Right atrium auricular region (tissue), 2 donors: Measurements from ENCODE around the gene PHACTR2. TPM values are rescaled to one million over a fixed set of nuclear protein-coding genes. Genes with fewer than 3 reads are reported as not detected.
"Not testable (repeated sequence)": the region's sequence is repeated elsewhere in the genome, so short reads cannot be mapped to it uniquely, and the experiment has no call there.

ENCODE experiments used
- DNase-seq: peaks from one replicate; pipeline ENCODE4 v3.0.0-alpha.2; 2019; ENCODE audit warnings: low spot score
- H3K27ac ChIP-seq, 2 donors: fragments of 200-600 bp; sonication (generic); 1 replicate in 1 of 2; 2 replicates in 1 of 2; pipeline ENCODE4 v1.5.1; 2016 to 2019
- H3K27me3 ChIP-seq, 2 donors: fragments of 200-600 bp; sonication (generic); one replicate each; pipeline versions ENCODE4 v1.5.1 to v1.6.0; 2017 to 2019
- H3K36me3 ChIP-seq: fragments of 200-600 bp; sonication (generic); one replicate; pipeline ENCODE4 v1.5.1; 2016
- H3K4me1 ChIP-seq, 2 donors: fragments of 200-600 bp; sonication (generic); one replicate each; pipeline versions ENCODE4 v1.5.1 to v1.6.0; 2017 to 2019
- H3K4me3 ChIP-seq, 2 donors: fragments of 200-600 bp; sonication (generic); 1 replicate in 1 of 2; 2 replicates in 1 of 2; pipeline ENCODE4 v1.5.1; 2017 to 2019; ENCODE audit warnings: mild to moderate bottlenecking in 1 of 2, moderate library complexity in 1 of 2
- H3K9me3 ChIP-seq, 2 donors: fragments of 200-600 bp; sonication (generic); one replicate each; pipeline ENCODE4 v1.5.1; 2019
- total RNA-seq, 2 donors: library from RNA; depleted of rRNA; stranded (reverse); fragments of >200 nt; gene quantifications; one replicate each; pipeline ENCODE4 v1.1.0, GENCODE V29; 2016
- TF ChIP-seq, protein P1 (sequence below), 2 donors: fragments of 200-600 bp; sonication (generic); IDR thresholded peaks; one replicate each; pipeline ENCODE4 v1.5.1; 2019; ENCODE audit warnings: antibody characterized with exemption in 2 of 2

The PHACTR2 gene
- total RNA-seq, 2 donors from 2014 or later: 47.6 to 54.4 TPM

DNA sequence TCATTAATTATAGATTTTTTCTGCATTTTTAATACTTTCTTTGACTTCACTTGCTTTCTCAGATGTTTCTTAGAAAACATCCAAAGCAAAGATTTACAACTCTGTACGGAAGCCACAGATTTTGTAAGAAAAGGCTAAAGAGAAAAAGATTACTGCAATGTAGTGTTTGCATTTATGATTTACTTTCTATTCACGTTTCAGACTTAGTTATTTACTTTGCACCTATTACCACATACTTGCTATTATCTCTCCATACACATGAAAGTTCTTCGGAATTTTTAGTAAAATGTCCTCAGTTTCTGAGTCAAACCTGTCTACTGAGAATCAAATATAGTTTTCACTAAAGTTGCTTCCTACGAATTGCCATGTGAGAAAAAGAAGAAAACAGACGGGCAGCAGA is 22.2 kb upstream of the PHACTR2 start:
- H3K4me1 ChIP-seq: peaks cover 0 to 5% of the 10 kb centered on the region in 2 donors
- no peak for DNase-seq
- no peak overlapping the region for H3K27ac ChIP-seq
- H3K27me3 ChIP-seq: no peaks in the 10 kb centered on the region
- H3K4me3 ChIP-seq: no peak overlapping the region
- H3K36me3 ChIP-seq: no peaks in the 10 kb centered on the region
- peaks cover 0 to 8% of the 10 kb centered on the region in 2 donors for H3K9me3 ChIP-seq
- TF ChIP-seq, protein P1, sequence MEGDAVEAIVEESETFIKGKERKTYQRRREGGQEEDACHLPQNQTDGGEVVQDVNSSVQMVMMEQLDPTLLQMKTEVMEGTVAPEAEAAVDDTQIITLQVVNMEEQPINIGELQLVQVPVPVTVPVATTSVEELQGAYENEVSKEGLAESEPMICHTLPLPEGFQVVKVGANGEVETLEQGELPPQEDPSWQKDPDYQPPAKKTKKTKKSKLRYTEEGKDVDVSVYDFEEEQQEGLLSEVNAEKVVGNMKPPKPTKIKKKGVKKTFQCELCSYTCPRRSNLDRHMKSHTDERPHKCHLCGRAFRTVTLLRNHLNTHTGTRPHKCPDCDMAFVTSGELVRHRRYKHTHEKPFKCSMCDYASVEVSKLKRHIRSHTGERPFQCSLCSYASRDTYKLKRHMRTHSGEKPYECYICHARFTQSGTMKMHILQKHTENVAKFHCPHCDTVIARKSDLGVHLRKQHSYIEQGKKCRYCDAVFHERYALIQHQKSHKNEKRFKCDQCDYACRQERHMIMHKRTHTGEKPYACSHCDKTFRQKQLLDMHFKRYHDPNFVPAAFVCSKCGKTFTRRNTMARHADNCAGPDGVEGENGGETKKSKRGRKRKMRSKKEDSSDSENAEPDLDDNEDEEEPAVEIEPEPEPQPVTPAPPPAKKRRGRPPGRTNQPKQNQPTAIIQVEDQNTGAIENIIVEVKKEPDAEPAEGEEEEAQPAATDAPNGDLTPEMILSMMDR (IDR thresholded peaks at IDR 0.05): no peak

DNA sequence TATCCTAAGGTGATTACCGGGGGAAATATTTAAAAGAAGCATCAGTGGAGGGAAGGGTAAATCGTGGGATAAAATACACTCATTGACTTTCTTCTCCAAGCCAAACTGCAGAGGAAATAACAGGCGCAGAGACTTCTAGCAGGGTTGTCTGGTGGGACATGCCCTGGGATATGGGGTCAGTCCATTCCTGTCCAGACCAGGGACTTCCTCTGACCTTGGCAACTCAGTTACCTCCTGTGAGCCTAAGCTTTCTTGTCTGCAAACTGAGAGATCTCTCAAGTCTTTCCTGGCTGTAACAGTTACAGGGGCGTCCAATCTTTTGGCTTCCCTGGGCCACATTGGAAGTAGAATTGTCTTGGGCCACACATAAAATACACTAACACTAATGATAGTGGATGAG is 21.7 kb upstream of the PHACTR2 start:
- Histone ChIP-seq H3K27ac (no peak overlapping the region), H3K9me3 (peaks cover 0 to 8% of the 10 kb centered on the region in 2 donors), H3K27me3 (no peaks in the 10 kb centered on the region), H3K36me3 (no peaks in the 10 kb centered on the region), H3K4me3 (no peak overlapping the region), H3K4me1 (peaks cover 0 to 5% of the 10 kb centered on the region in 2 donors)
- no peak for DNase-seq
- TF ChIP-seq, protein P1 (IDR thresholded peaks at IDR 0.05): no peak

DNA sequence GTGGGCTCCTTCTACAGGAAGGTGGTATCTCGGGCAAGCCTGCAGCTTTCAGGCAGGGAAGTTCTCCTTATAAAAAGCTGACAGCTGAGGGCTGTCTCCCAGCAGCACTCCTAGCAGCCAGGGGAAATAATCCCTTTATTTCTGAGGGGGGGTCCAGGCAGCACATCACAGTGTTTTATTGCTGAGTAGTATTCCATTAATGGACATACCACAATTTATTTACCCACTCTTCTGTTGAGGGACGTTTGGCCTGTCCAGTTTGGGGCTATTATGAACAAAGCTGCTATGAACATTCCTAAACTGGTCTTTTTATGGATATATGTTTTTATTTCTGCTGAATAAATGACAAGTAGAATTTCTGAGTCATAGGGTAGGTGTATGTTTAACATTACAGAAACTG is 20.0 kb upstream of the PHACTR2 start:
- Histone ChIP-seq H3K9me3 (peaks cover 0 to 8% of the 10 kb centered on the region in 2 donors), H3K4me1 (peaks cover 0 to 3% of the 10 kb centered on the region in 2 donors), H3K27me3 (no peaks in the 10 kb centered on the region), H3K36me3 (no peaks in the 10 kb centered on the region), H3K27ac (no peak overlapping the region), H3K4me3 (no peak overlapping the region)
- DNase-seq: no peak
- TF ChIP-seq, protein P1 (IDR thresholded peaks at IDR 0.05): no peak

DNA sequence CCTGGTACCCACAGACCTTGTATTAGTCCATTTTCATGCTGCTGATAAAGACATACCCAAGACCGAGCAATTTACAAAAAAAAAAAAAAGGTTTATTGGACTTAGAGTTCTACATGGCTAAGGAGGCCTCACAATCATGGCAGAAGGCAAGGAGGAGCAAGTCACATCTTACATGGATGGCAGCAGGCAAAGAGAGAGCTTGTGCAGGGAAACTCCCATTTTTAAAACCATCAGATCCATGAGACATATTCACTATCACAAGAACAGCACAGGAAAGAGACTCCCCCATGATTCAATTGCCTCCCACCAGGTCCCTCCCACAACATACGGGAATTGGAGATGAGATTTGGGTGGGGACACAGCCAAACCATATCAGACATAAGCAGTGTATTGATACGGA is 17.6 kb upstream of the PHACTR2 start:
- DNase-seq, H3K36me3 ChIP-seq, H3K4me3 ChIP-seq, H3K27me3 ChIP-seq, H3K27ac ChIP-seq, H3K4me1 ChIP-seq: not testable (repeated sequence)
- H3K9me3 ChIP-seq: peaks cover 0 to 16% of the 10 kb centered on the region in 2 donors

DNA sequence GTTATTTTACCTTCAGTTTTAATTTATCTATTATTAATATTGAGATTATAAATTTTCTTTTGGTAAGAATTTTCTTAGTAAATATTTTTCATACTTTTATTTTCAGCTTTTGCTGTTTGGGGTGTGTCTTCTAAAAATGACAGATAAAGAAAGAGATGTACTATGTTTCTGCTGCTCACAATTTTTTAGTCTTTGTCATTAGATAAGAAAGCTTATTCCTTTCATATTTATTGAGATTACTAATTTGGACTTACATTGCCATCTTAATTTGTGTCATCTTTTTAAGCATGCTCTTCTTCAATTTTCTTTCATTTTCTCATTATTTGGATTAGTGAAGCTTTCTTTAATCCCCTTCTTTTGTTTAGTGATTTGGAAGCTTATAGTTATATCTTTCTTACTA is 13.6 kb upstream of the PHACTR2 start:
- H3K9me3 ChIP-seq: peaks cover 0 to 9% of the 10 kb centered on the region in 2 donors
- TF ChIP-seq, protein P1 (IDR thresholded peaks at IDR 0.05): no peak
- H3K27ac ChIP-seq: no peak overlapping the region

DNA sequence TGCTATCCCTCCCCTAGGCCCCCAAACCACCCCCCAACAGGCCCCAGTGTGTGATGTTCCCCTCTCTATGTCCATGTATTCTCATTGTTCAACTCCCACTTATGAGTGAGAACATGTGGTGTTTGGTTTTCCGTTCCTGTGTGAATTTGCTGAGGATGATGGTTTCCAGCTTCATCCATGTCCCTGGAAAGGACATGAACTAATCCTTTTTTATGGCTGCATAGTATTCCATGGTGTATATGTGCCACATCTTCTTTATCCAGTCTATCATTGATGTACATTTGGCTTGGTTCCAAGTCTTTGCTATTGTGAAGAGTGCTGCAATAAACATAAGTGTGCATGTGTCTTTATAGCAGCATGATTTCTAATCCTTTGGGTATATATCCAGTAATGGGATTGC is 11.8 kb upstream of the PHACTR2 start:
- H3K9me3 ChIP-seq, H3K27ac ChIP-seq, DNase-seq, H3K36me3 ChIP-seq, H3K4me1 ChIP-seq, H3K4me3 ChIP-seq, H3K27me3 ChIP-seq: not testable (repeated sequence)

More for the DNA sequence above, 13.6 kb upstream of the PHACTR2 start:
- H3K36me3 ChIP-seq: no peaks in the 10 kb centered on the region
- no peaks in the 10 kb centered on the region for H3K27me3 ChIP-seq
- H3K4me3 ChIP-seq: no peak overlapping the region
- H3K4me1 ChIP-seq: no peaks in the 10 kb centered on the region
- DNase-seq: no peak

DNA sequence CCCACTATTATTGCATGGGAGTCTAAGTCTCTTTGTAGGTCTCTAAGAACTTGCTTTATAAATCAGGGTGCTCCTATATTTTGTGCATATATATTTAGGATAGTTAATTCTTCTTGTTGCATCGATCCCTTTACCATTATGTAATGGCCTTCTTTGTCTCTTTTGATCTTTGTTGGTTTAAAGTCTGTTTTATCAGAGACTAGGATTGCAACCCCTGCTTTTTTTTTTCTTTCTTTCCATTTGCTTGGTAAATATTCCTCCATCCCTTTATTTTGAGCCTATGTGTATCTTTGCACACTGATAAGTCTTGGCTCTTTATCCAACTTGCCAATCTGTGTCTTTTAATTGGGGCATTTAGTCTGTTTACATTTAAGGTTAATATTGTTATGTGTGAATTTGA is 8.3 kb upstream of the PHACTR2 start:
- H3K4me1 ChIP-seq, DNase-seq, H3K4me3 ChIP-seq, H3K27me3 ChIP-seq, H3K36me3 ChIP-seq, H3K9me3 ChIP-seq, H3K27ac ChIP-seq: not testable (repeated sequence)
